Stimulated activated CD4-positive, alpha-beta T cell treated with anti-CD3 and anti-CD28 coated beads, TNF-alpha, amount 100 ng/mL, for 4 hours (primary cell): ENCODE results near the gene FDPS.
"Not testable (repeated sequence)": the region's sequence is repeated elsewhere in the genome, so short reads cannot be mapped to it uniquely, and the experiment has no call there.

Experiments
- DNase-seq, 3 experiments: peaks; one replicate each; pipeline ENCODE4 v3.0.0-alpha.2; 2020; ENCODE audit warnings: low read depth in 3 of 3

FDPS gene

GRCh38 chr1:155320252-155320651, 11.6 kb downstream of the FDPS start:
- no peak for DNase-seq

- peak; percentile 50 to 62 (median 51) for DNase-seq
Observed at GRCh38 chr1:155320661-155321617, 12.3 kb downstream of the FDPS start, which contains the start of gene RUSC1. Gene RUSC1 (plus strand): TSS chr1:155320894. CDS start chr1:155321774, 880 bp downstream.

- DNase-seq, result no peak
Observed at GRCh38 chr1:155321639-155322503, 13.2 kb downstream of the FDPS start.

- DNase-seq, result no peak
Observed at GRCh38 chr1:155322571-155322952, 13.9 kb downstream of the FDPS start.

- peak; percentile 72 to 90 (median 73) for DNase-seq
Observed at GRCh38 chr1:155322953-155323728, 14.5 kb downstream of the FDPS start.

- DNase-seq, result peak; percentile 62 to 68 (median 63)
Observed at GRCh38 chr1:155323729-155324036, 15.0 kb downstream of the FDPS start.

- peak; percentile 70 to 80 (median 71) for DNase-seq
Observed at GRCh38 chr1:155324037-155324716, 15.5 kb downstream of the FDPS start.

GRCh38 chr1:155324717-155325602, 16.3 kb downstream of the FDPS start:
- DNase-seq, result no peak

GRCh38 chr1:155325603-155325893, 16.9 kb downstream of the FDPS start:
- DNase-seq, result no peak

GRCh38 chr1:155326020-155326526, 17.4 kb downstream of the FDPS start:
- DNase-seq, result no peak

- DNase-seq, result no peak
Observed at GRCh38 chr1:155326631-155327037, 18.0 kb downstream of the FDPS start.

GRCh38 chr1:155327981-155328380, 19.3 kb downstream of the FDPS start:
- no peak for DNase-seq

- DNase-seq, result not testable (repeated sequence)
Observed at GRCh38 chr1:155328856-155329255, 20.2 kb downstream of the FDPS start.

- DNase-seq, result no peak
Observed at GRCh38 chr1:155329980-155330598, 21.4 kb downstream of the FDPS start.

GRCh38 chr1:155334962-155335361, 26.3 kb downstream of the FDPS start:
- no peak for DNase-seq

- DNase-seq, result no peak
Observed at GRCh38 chr1:155339515-155340097, 30.9 kb downstream of the FDPS start.

GRCh38 chr1:155342842-155343241, 34.2 kb downstream of the FDPS start:
- DNase-seq, result no peak

- DNase-seq, result no peak
Observed at GRCh38 chr1:155352631-155353030, 44.0 kb downstream of the FDPS start.

- DNase-seq, result no peak
Observed at GRCh38 chr1:155360051-155360450, 51.4 kb downstream of the FDPS start.
